Measurements from ENCODE around the gene LGSN. TPM values are rescaled to one million over a fixed set of nuclear protein-coding genes. Genes with fewer than 3 reads are reported as not detected.
A peak's percentile ranks its signal among the peaks of the same experiment; 100 is the strongest.
"Not testable (repeated sequence)": the region's sequence is repeated elsewhere in the genome, so short reads cannot be mapped to it uniquely, and the experiment has no call there.

LGSN gene
- total RNA-seq, 1 donor from 2014 or later, result not detected

GRCh38 chr6:63245420-63245819 is 74.4 kb downstream of the LGSN start:
- no peak overlapping the region for H3K4me3 Mint-ChIP-seq
- TF ChIP-seq, protein P1, sequence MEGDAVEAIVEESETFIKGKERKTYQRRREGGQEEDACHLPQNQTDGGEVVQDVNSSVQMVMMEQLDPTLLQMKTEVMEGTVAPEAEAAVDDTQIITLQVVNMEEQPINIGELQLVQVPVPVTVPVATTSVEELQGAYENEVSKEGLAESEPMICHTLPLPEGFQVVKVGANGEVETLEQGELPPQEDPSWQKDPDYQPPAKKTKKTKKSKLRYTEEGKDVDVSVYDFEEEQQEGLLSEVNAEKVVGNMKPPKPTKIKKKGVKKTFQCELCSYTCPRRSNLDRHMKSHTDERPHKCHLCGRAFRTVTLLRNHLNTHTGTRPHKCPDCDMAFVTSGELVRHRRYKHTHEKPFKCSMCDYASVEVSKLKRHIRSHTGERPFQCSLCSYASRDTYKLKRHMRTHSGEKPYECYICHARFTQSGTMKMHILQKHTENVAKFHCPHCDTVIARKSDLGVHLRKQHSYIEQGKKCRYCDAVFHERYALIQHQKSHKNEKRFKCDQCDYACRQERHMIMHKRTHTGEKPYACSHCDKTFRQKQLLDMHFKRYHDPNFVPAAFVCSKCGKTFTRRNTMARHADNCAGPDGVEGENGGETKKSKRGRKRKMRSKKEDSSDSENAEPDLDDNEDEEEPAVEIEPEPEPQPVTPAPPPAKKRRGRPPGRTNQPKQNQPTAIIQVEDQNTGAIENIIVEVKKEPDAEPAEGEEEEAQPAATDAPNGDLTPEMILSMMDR (conservative IDR thresholded peaks at IDR 0.05), result no peak
- no peaks in the 10 kb centered on the region for H3K36me3 Mint-ChIP-seq (ENCODE audit: low read depth)
- no peak for DNase-seq (ENCODE audit: low read depth, low spot score)
- no peaks in the 10 kb centered on the region for H3K4me1 Mint-ChIP-seq
- no peaks in the 10 kb centered on the region for H3K27me3 Mint-ChIP-seq (ENCODE audit: low read depth)
- no peak overlapping the region for H3K27ac Mint-ChIP-seq (ENCODE audit: unreplicated experiment)
- no peaks in the 10 kb centered on the region for H3K9me3 Mint-ChIP-seq

DNA sequence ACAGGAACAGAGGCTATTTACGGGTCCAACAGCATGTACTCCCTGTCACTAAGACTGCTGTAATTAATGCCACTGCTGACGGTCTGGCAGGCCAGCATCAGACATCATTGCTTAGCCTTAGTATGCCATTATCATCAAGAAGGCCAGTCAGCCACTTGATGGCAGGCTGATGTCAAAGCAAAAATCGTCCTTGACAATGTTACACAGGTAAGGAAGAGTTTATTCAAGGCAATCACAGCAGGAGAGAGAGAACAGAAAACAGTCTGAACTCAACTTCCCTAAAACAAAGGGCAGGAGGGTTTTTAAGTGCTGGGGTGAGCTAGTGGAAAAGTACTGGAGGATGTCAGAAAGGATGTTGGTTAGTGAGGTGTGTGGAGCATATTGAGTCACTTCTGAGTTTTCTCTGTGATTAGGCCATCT is 83.4 kb downstream of the LGSN start:
- DNase-seq (ENCODE audit: low read depth, low spot score), result no peak
- Mint-ChIP-seq H3K27me3 (ENCODE audit: low read depth) (no peaks in the 10 kb centered on the region), H3K27ac (ENCODE audit: unreplicated experiment) (peak overlapping the region; percentile 61), H3K4me3 (no peak overlapping the region), H3K9me3 (peaks cover 14% of the 10 kb centered on the region), H3K4me1 (no peaks in the 10 kb centered on the region), H3K36me3 (ENCODE audit: low read depth) (peaks cover 3% of the 10 kb centered on the region)
- TF ChIP-seq, protein P1 (conservative IDR thresholded peaks at IDR 0.05), result no peak

- peaks cover 14% of the 10 kb centered on the region for H3K9me3 Mint-ChIP-seq
- not testable (repeated sequence) for H3K27ac Mint-ChIP-seq (ENCODE audit: unreplicated experiment)
Observed at GRCh38 chr6:63230511-63230910, 89.3 kb downstream of the LGSN start.

DNA sequence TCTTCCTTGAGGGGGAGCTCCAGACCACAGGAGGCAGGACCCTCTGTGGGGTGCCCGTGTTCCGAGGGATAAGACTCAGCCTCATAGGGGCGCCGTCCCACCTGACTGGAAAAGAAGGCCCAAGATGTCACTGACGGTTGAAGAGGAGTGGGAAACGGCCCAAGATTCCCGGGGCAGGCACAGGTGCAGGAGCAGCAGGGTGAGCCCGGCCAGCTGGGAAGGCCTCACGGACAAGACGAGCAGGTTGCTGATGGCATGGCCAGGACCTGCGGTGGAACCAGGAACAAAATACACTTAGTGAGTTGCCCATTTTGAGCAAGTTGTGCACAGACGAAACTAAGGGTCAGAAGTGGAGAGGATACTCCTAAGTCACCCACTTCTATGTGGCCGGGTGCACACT is 89.8 kb downstream of the LGSN start:
- H3K27me3 Mint-ChIP-seq (ENCODE audit: low read depth); H3K4me1 Mint-ChIP-seq; H3K27ac Mint-ChIP-seq (ENCODE audit: unreplicated experiment); DNase-seq (ENCODE audit: low read depth, low spot score); H3K4me3 Mint-ChIP-seq; H3K36me3 Mint-ChIP-seq (ENCODE audit: low read depth): not testable (repeated sequence)
- peaks cover 13% of the 10 kb centered on the region for H3K9me3 Mint-ChIP-seq

More at GRCh38 chr6:63230511-63230910, 89.3 kb downstream of the LGSN start:
- not testable (repeated sequence) for H3K4me3 Mint-ChIP-seq; H3K4me1 Mint-ChIP-seq; H3K27me3 Mint-ChIP-seq (ENCODE audit: low read depth); H3K36me3 Mint-ChIP-seq (ENCODE audit: low read depth); DNase-seq (ENCODE audit: low read depth, low spot score)

GRCh38 chr6:63227928-63228894 is 91.6 kb downstream of the LGSN start:
- not testable (repeated sequence) for H3K9me3 Mint-ChIP-seq; DNase-seq (ENCODE audit: low read depth, low spot score); H3K27ac Mint-ChIP-seq (ENCODE audit: unreplicated experiment); H3K27me3 Mint-ChIP-seq (ENCODE audit: low read depth); H3K4me1 Mint-ChIP-seq; H3K4me3 Mint-ChIP-seq; H3K36me3 Mint-ChIP-seq (ENCODE audit: low read depth)

- not testable (repeated sequence) for DNase-seq (ENCODE audit: low read depth, low spot score); H3K27ac Mint-ChIP-seq (ENCODE audit: unreplicated experiment); H3K27me3 Mint-ChIP-seq (ENCODE audit: low read depth); H3K4me1 Mint-ChIP-seq; H3K9me3 Mint-ChIP-seq; H3K4me3 Mint-ChIP-seq; H3K36me3 Mint-ChIP-seq (ENCODE audit: low read depth)
Observed at GRCh38 chr6:63225987-63226386, 93.8 kb downstream of the LGSN start.

Other genes with a start within 250 kb of the LGSN start
- 0.86 and 1.5 TPM in 2 replicates for gene FKBP1C, start 108.5 kb downstream of the LGSN start, total RNA-seq